CD8-positive, alpha-beta memory T cell (primary cell): ENCODE results near the gene TSHZ2. TPM values are rescaled to one million over a fixed set of nuclear protein-coding genes. Genes with fewer than 3 reads are reported as not detected.

Source experiments
- CTCF ChIA-PET: fragments of 350-600 bp; sonication (Branson Sonifier 250); formaldehyde crosslinking; loops from one replicate; lab custom pipeline; 2021; ENCODE audit warnings: antibody characterized with exemption; lab: Charles Lee
- POLR2A ChIA-PET: fragments of 350-600 bp; sonication (Branson Sonifier 250); formaldehyde crosslinking; loops from one replicate; lab custom pipeline; 2021; ENCODE audit warnings: antibody characterized with exemption; lab: Charles Lee
- DNase-seq, 5 donors: peaks; one replicate each; pipeline versions ENCODE4 v3.0.0 to v3.0.0-alpha.2; 2020 to 2022; ENCODE audit warnings: mixed read lengths in 1 of 5
- H3K27ac ChIP-seq: one replicate; pipeline ENCODE4 v1.7.0; 2013; ENCODE audit warnings: low read depth, mild to moderate bottlenecking, low read length, moderate library complexity
- H3K27me3 ChIP-seq: 2 replicates; pipeline ENCODE4 v1.7.0; 2013; ENCODE audit warnings: low read length, mild to moderate bottlenecking; ENCODE audit not compliant: insufficient read depth, poor library complexity, severe bottlenecking
- H3K36me3 ChIP-seq: 2 replicates; pipeline ENCODE4 v1.7.0; 2013; ENCODE audit warnings: mild to moderate bottlenecking, low read length, moderate library complexity; ENCODE audit not compliant: insufficient read depth
- H3K4me1 ChIP-seq: 2 replicates; pipeline ENCODE4 v1.7.0; 2013; ENCODE audit warnings: mild to moderate bottlenecking, low read length, moderate library complexity; ENCODE audit not compliant: insufficient read depth
- H3K4me3 ChIP-seq: 2 replicates; pipeline ENCODE4 v1.7.0; 2013; ENCODE audit warnings: mild to moderate bottlenecking, low read length
- H3K9me3 ChIP-seq: 2 replicates; pipeline ENCODE4 v1.7.0; 2013; ENCODE audit warnings: mild to moderate bottlenecking, low read length
- H3K27ac Mint-ChIP-seq, 8 donors: one replicate each; pipeline ENCODE4 v1.8.0; 2020 to 2021; ENCODE audit warnings: mixed read lengths in 8 of 8, mild to moderate bottlenecking in 6 of 8, inconsistent platforms in 3 of 8, moderate library complexity in 3 of 8
- H3K27me3 Mint-ChIP-seq, 2 donors: one replicate each; pipeline ENCODE4 v1.8.0; 2020 to 2021; ENCODE audit warnings: mixed read lengths in 2 of 2, mild to moderate bottlenecking in 1 of 2, moderate library complexity in 1 of 2
- H3K36me3 Mint-ChIP-seq, 3 donors: one replicate each; pipeline ENCODE4 v1.8.0; 2020 to 2021; ENCODE audit warnings: mixed read lengths in 3 of 3, inconsistent platforms in 1 of 3, mild to moderate bottlenecking in 1 of 3
- H3K4me1 Mint-ChIP-seq, 3 donors: one replicate each; pipeline ENCODE4 v1.8.0; 2020 to 2021; ENCODE audit warnings: mixed read lengths in 3 of 3, inconsistent platforms in 1 of 3, mild to moderate bottlenecking in 1 of 3
- H3K4me3 Mint-ChIP-seq, 7 donors: one replicate each; pipeline ENCODE4 v1.8.0; 2020 to 2021; ENCODE audit warnings: mixed read lengths in 7 of 7, mild to moderate bottlenecking in 6 of 7, moderate library complexity in 4 of 7, inconsistent platforms in 2 of 7
- H3K9me3 Mint-ChIP-seq, 5 donors: one replicate each; pipeline ENCODE4 v1.8.0; 2020 to 2022; ENCODE audit warnings: mixed read lengths in 5 of 5, mild to moderate bottlenecking in 3 of 5, moderate library complexity in 2 of 5, inconsistent platforms in 1 of 5
- polyA plus RNA-seq: library from polyadenylated mRNA; unstranded; fragments of 300-500 nt; fragmentation: Illumina TruSeq; gene quantifications from one replicate; pipeline ENCODE4 v1.2.3, GENCODE V29; 2021
- total RNA-seq, 2 experiments: library from RNA; stranded (reverse); gene quantifications; one replicate each; pipeline ENCODE4 v1.2.3, GENCODE V29; 2021

Gene TSHZ2
- total and polyA plus RNA-seq, 3 experiments from 2014 or later = 0.10 to 1.6 (median 1.5) TPM

DNA sequence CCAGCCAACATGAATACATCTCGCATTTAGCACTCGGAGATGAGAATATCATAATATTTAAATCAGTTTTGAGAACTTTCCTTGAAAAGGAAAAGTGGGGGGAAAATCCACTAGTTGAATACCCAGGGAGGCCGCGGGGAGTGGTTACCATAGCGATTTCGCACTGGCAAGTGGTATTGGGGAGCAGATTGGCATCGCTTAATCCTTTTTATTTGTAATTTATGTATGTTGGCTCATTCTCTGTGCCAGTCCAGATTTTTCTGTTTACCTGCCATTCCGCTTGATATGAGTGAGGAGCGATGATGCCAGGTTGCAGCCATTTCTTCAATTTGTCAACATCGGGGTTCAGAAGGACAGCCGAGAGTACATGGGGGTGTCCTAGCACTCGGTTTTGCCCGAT is 329.7 kb downstream of the TSHZ2 start:
- Mint-ChIP-seq H3K4me1 (no peaks in the 10 kb centered on the region), H3K4me3 (no peak overlapping the region), H3K9me3 (no peaks in the 10 kb centered on the region), H3K27ac (no peak overlapping the region), H3K36me3 (no peaks in the 10 kb centered on the region), H3K27me3 (peaks cover 8 to 58% of the 10 kb centered on the region in 2 donors)
- no peaks in the 10 kb centered on the region for H3K4me1 ChIP-seq
- H3K9me3 ChIP-seq = no peaks in the 10 kb centered on the region
- DNase-seq = no peak
- ChIA-PET POLR2A (no interaction called here), CTCF (no interaction called here)
- no peak overlapping the region for H3K4me3 ChIP-seq
- no peak overlapping the region for H3K27ac ChIP-seq
- H3K27me3 ChIP-seq = no peaks in the 10 kb centered on the region
- no peaks in the 10 kb centered on the region for H3K36me3 ChIP-seq

DNA sequence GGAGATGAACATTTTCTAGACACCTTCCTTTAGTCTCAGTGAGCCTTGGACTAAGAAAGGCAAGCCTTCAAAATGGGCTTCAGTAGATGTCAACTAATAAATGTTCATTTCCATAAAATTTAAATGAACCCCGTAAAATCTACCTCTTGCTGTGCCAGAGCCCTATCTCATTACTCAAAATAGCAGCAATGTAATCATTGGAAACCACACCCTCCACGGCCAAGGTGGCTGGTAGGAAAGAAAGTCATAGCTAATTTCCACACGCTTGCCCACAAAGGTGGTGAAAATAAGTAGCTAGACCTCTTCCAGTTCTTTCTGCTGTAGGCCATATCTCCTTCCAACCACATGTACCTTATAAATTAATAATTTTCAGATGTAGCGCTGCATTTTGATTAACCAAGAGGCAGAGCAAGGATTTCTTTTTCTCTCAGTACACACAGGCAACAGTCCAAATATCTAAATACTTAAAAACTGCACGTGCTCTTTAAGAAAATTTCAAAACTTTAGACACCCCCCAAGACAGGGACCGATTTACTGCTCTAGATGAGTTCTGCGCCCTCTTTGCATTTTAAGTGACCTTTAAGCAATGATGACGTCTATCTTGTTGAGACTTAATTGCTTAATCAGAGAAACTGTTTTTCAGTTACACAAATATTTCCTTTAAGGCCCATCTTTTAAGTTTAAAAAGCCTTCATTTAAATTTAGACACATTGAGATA is 330.7 kb downstream of the TSHZ2 start:
- no peak for DNase-seq
- no peaks in the 10 kb centered on the region for H3K36me3 ChIP-seq
- no peak overlapping the region for H3K27ac ChIP-seq
- H3K4me1 Mint-ChIP-seq = no peaks in the 10 kb centered on the region
- no peaks in the 10 kb centered on the region for H3K27me3 ChIP-seq
- ChIA-PET POLR2A (no interaction called here), CTCF (no interaction called here)
- H3K4me3 Mint-ChIP-seq = no peak overlapping the region
- peaks cover 11 to 59% of the 10 kb centered on the region in 2 donors for H3K27me3 Mint-ChIP-seq
- H3K9me3 ChIP-seq = no peaks in the 10 kb centered on the region
- no peaks in the 10 kb centered on the region for H3K36me3 Mint-ChIP-seq
- H3K27ac Mint-ChIP-seq = no peak overlapping the region
- H3K4me1 ChIP-seq = no peaks in the 10 kb centered on the region
- no peaks in the 10 kb centered on the region for H3K9me3 Mint-ChIP-seq
- no peak overlapping the region for H3K4me3 ChIP-seq

DNA sequence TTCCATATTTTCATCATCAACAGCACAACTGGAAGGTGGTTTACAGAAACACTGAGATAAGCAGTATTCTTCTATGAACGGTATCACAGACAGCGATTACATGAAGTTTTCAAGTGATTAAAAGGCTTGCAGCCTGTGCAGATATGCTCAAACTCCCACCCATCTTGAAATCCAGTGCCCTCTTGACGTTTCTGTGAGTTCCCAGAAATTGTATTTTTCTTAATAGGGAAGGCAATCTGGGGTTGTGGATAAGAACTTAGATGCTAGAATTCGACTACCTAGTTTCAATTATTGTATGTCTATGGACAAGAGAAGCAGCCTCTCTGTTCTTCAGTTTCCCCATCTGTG is 331.2 kb downstream of the TSHZ2 start:
- no peak overlapping the region for H3K27ac ChIP-seq
- H3K27me3 ChIP-seq = no peaks in the 10 kb centered on the region
- Mint-ChIP-seq H3K27me3 (peaks cover 14 to 59% of the 10 kb centered on the region in 2 donors), H3K27ac (no peak overlapping the region), H3K4me1 (no peaks in the 10 kb centered on the region), H3K36me3 (no peaks in the 10 kb centered on the region), H3K4me3 (no peak overlapping the region), H3K9me3 (no peaks in the 10 kb centered on the region)
- CTCF ChIA-PET = no interaction called here
- H3K9me3 ChIP-seq = no peaks in the 10 kb centered on the region
- POLR2A ChIA-PET = no interaction called here
- no peaks in the 10 kb centered on the region for H3K36me3 ChIP-seq
- H3K4me1 ChIP-seq = no peaks in the 10 kb centered on the region
- no peak overlapping the region for H3K4me3 ChIP-seq
- DNase-seq = no peak

DNA sequence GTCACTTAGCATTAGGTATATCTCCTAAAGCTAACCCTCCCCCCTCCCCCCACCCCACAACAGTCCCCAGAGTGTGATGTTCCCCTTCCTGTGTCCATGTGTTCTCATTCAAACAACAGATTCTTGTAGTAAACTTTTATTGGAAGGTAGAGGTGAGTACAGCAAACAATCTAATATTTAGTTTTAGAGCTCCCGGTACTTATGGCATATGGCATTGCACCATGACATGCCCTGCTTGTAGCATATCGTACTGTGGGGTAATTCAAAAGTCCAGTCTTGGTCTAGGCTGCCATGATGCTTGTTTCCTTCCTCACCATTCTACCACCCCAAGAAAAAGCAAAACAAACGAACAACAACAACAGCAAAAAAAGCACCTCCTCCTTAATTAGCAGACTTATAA is 332.0 kb downstream of the TSHZ2 start:
- no peak for DNase-seq
- H3K4me1 Mint-ChIP-seq = no peaks in the 10 kb centered on the region
- no peaks in the 10 kb centered on the region for H3K4me1 ChIP-seq
- no peaks in the 10 kb centered on the region for H3K36me3 ChIP-seq
- H3K4me3 Mint-ChIP-seq = no peak overlapping the region
- H3K27me3 Mint-ChIP-seq = peaks cover 22 to 53% of the 10 kb centered on the region in 2 donors
- POLR2A ChIA-PET = no interaction called here
- H3K36me3 Mint-ChIP-seq = no peaks in the 10 kb centered on the region
- H3K9me3 Mint-ChIP-seq = no peaks in the 10 kb centered on the region
- H3K27ac Mint-ChIP-seq = no peak overlapping the region
- H3K27me3 ChIP-seq = no peaks in the 10 kb centered on the region
- no peaks in the 10 kb centered on the region for H3K9me3 ChIP-seq
- CTCF ChIA-PET = no interaction called here
- no peak overlapping the region for H3K4me3 ChIP-seq
- H3K27ac ChIP-seq = no peak overlapping the region

DNA sequence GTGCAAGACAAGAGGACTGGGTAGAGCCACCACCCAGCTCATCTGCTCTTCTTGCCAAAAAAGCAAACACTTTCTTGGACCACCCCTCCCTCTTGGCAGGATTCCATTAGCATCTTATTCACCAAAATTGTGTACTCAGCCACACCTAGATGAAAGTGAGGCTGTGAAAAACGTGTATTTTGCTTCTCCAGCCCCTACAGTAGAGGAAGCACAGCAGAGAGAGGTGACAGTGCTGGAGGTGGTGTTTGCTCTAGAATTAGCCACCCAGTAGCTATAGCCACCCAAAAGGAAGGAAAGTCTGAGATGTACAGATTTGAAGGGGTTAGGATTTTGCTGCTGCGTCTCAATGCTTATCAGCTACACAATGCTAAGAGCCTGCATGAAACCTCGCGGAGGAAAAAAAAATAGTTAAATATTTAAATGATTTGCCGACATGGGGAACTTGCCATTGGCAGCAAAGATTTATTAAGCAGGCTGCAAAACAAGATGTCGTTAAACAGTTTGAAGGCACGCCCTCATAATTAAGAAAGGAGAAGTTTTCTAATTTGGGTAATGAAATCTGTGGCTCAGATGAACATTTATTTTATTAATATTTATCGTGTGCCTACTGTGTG is 334.1 kb downstream of the TSHZ2 start:
- H3K9me3 ChIP-seq = no peaks in the 10 kb centered on the region
- no peaks in the 10 kb centered on the region for H3K27me3 ChIP-seq
- no peak overlapping the region for H3K27ac ChIP-seq
- Mint-ChIP-seq H3K4me1 (no peaks in the 10 kb centered on the region), H3K4me3 (no peak overlapping the region), H3K36me3 (no peaks in the 10 kb centered on the region), H3K27ac (no peak overlapping the region), H3K9me3 (peaks cover 0 to 2% (median 0%) of the 10 kb centered on the region in 5 donors), H3K27me3 (peaks cover 22 to 46% of the 10 kb centered on the region in 2 donors)
- H3K36me3 ChIP-seq = no peaks in the 10 kb centered on the region
- no peak for DNase-seq
- CTCF ChIA-PET = no interaction called here
- POLR2A ChIA-PET = no interaction called here
- H3K4me1 ChIP-seq = no peaks in the 10 kb centered on the region
- no peak overlapping the region for H3K4me3 ChIP-seq

DNA sequence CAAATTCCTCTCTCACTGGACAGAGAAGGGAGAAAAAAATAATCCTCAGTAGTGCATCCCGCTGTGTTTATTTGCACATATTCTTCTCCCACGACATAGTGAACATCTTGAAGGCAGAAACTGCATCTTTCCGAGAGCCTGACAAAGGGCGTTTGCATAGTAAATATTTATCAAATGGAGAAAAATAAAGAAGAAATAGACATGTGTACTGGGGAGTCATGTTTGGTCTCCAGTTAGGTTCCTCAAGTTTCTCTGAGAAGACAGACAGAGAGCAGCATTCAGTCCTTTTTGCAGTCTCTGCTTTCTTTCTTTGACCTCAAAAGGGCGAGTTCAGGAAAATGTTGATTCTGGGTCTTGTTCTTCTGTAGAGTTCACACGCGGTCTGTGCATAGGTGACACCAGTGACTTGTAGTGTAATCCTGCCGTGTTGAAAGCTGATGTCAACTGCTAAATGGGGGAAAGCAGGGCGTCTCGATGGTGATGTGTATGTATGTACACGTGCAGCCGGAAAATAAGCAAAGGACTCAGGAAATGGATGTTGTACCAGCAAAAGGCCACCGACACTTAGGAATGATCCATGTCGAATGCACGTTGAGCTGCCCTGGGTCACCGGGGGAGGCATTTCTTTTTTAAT is 335.9 kb downstream of the TSHZ2 start:
- no peak overlapping the region for H3K27ac ChIP-seq
- no peaks in the 10 kb centered on the region for H3K36me3 ChIP-seq
- Mint-ChIP-seq H3K27ac (no peak overlapping the region), H3K4me1 (no peaks in the 10 kb centered on the region), H3K4me3 (no peak overlapping the region), H3K36me3 (no peaks in the 10 kb centered on the region), H3K9me3 (peaks cover 0 to 2% (median 0%) of the 10 kb centered on the region in 5 donors), H3K27me3 (peaks cover 26 to 43% of the 10 kb centered on the region in 2 donors)
- CTCF ChIA-PET = no interaction called here
- H3K4me1 ChIP-seq = no peaks in the 10 kb centered on the region
- H3K27me3 ChIP-seq = no peaks in the 10 kb centered on the region
- no peak for DNase-seq
- no peaks in the 10 kb centered on the region for H3K9me3 ChIP-seq
- POLR2A ChIA-PET = no interaction called here
- no peak overlapping the region for H3K4me3 ChIP-seq

DNA sequence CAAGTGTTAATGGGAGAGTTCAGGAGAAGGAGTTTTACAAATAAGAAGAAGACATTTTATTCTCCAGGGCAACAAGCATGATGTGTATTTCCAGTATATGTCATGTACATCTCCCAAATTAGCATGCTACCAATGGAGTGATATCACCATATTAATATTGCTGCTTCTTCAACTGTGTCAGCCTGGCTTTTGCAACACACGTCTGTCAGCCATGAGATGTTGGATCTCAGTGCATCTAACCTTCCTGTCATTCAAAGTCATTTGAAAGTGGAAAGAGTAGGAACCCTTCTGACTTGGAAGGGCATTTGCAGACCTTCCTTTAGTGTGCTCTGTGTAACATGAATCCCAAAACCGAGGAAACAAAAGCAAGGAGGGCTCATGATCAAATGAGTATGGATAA is 337.4 kb downstream of the TSHZ2 start:
- peaks cover 33 to 39% of the 10 kb centered on the region in 2 donors for H3K27me3 Mint-ChIP-seq
- H3K4me3 Mint-ChIP-seq = no peak overlapping the region
- Histone ChIP-seq H3K36me3 (no peaks in the 10 kb centered on the region), H3K9me3 (no peaks in the 10 kb centered on the region), H3K4me3 (no peak overlapping the region), H3K27ac (no peak overlapping the region), H3K27me3 (no peaks in the 10 kb centered on the region), H3K4me1 (no peaks in the 10 kb centered on the region)
- ChIA-PET CTCF (no interaction called here), POLR2A (no interaction called here)
- no peak overlapping the region for H3K27ac Mint-ChIP-seq
- no peaks in the 10 kb centered on the region for H3K4me1 Mint-ChIP-seq
- peaks cover 0 to 2% (median 0%) of the 10 kb centered on the region in 5 donors for H3K9me3 Mint-ChIP-seq
- no peak for DNase-seq
- H3K36me3 Mint-ChIP-seq = no peaks in the 10 kb centered on the region

DNA sequence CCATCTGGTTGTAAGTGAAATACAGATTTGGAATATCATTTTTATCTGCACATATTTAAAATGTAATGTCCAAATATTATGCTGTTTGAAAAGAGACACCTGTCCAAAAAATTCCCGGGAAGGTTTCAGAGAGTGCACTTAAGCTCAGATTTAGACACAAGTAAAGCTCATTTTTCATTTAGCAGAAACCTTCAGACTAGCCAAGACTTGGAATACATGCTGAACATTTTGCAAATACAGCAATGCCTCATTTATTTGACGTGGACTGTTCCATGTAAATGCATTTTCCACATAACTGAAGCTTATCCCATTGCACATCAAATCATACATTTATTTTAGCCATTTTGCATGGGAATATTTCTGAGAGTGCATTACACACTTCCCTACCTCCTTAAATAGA is 340.8 kb downstream of the TSHZ2 start:
- CTCF ChIA-PET = no interaction called here
- Mint-ChIP-seq H3K27ac (no peak overlapping the region), H3K4me1 (no peaks in the 10 kb centered on the region), H3K27me3 (peaks cover 24 to 35% of the 10 kb centered on the region in 2 donors), H3K4me3 (no peak overlapping the region), H3K9me3 (peaks cover 0 to 2% (median 0%) of the 10 kb centered on the region in 5 donors), H3K36me3 (no peaks in the 10 kb centered on the region)
- DNase-seq = no peak
- no peak overlapping the region for H3K27ac ChIP-seq
- no peaks in the 10 kb centered on the region for H3K9me3 ChIP-seq
- POLR2A ChIA-PET = no interaction called here
- H3K36me3 ChIP-seq = no peaks in the 10 kb centered on the region
- no peaks in the 10 kb centered on the region for H3K4me1 ChIP-seq
- H3K27me3 ChIP-seq = no peaks in the 10 kb centered on the region
- no peak overlapping the region for H3K4me3 ChIP-seq
